Measurements from ENCODE around the gene NPHP4. TPM values are rescaled to one million over a fixed set of nuclear protein-coding genes. Genes with fewer than 3 reads are reported as not detected.

NPHP4 gene
- total RNA-seq, 1 experiment from 2014 or later: 16.8 TPM

GRCh38 chr1:5845376-5845775, 146.8 kb downstream of the NPHP4 start:
- POLR2A ChIA-PET: interaction anchor here (0.6 kb wide), 1 partner anchor 97 kb away, joined by 3 read pairs; no protein-coding TSS in a partner anchor
- no peak for ATAC-seq

More at GRCh38 chr1:5845376-5845775, 146.8 kb downstream of the NPHP4 start:
- H3K4me1 Mint-ChIP-seq: peaks cover 5% of the 10 kb centered on the region
- DNase-seq (ENCODE audit: low spot score): no peak
- no peak overlapping the region for H3K27ac Mint-ChIP-seq
- no peak overlapping the region for H3K4me3 Mint-ChIP-seq
- peaks cover 4% of the 10 kb centered on the region; the same call in 1 of the 2 replicates for H3K27me3 Mint-ChIP-seq (ENCODE audit: low read depth)
- CTCF ChIA-PET: interaction anchor here (1.2 kb wide), 1 partner anchor 100 kb away, joined by 3 read pairs; no protein-coding TSS in a partner anchor
- TF ChIP-seq MAX (CRISPR knock-in tag; IDR thresholded peaks at IDR 0.05) (no peak), MXD4 (CRISPR knock-in tag; IDR thresholded peaks at IDR 0.05; ENCODE audit: borderline replicate concordance) (no peak), TP53 (CRISPR knock-in tag; IDR thresholded peaks at IDR 0.05) (no peak), ARID4B (CRISPR knock-in tag; IDR thresholded peaks at IDR 0.05; ENCODE audit: borderline replicate concordance) (no peak), FOXP4 (CRISPR knock-in tag; IDR thresholded peaks at IDR 0.05) (no peak), GABPB1 (CRISPR knock-in tag; IDR thresholded peaks at IDR 0.05) (no peak), ZNF219 (CRISPR knock-in tag; IDR thresholded peaks at IDR 0.05; ENCODE audit: borderline replicate concordance) (no peak), ZNF281 (CRISPR knock-in tag; IDR thresholded peaks at IDR 0.05) (no peak), NFE2L1 (CRISPR knock-in tag; IDR thresholded peaks at IDR 0.05) (no peak), CTCF (IDR thresholded peaks at IDR 0.05) (no peak), ETV6 (CRISPR knock-in tag; IDR thresholded peaks at IDR 0.05) (no peak), E2F5 (CRISPR knock-in tag; IDR thresholded peaks at IDR 0.05) (no peak), ERG (CRISPR knock-in tag; IDR thresholded peaks at IDR 0.05) (no peak), CDX4 (CRISPR knock-in tag; IDR thresholded peaks at IDR 0.05; ENCODE audit: borderline replicate concordance) (no peak), RELA (CRISPR knock-in tag; IDR thresholded peaks at IDR 0.05; ENCODE audit: borderline replicate concordance) (no peak), FOXJ3 (CRISPR knock-in tag; IDR thresholded peaks at IDR 0.05; ENCODE audit: borderline replicate concordance) (no peak)
- H3K36me3 Mint-ChIP-seq: no peaks in the 10 kb centered on the region
- H3K9me3 Mint-ChIP-seq: no peaks in the 10 kb centered on the region
